ENCODE results near the gene ARIH2.

Gene ARIH2

DNA sequence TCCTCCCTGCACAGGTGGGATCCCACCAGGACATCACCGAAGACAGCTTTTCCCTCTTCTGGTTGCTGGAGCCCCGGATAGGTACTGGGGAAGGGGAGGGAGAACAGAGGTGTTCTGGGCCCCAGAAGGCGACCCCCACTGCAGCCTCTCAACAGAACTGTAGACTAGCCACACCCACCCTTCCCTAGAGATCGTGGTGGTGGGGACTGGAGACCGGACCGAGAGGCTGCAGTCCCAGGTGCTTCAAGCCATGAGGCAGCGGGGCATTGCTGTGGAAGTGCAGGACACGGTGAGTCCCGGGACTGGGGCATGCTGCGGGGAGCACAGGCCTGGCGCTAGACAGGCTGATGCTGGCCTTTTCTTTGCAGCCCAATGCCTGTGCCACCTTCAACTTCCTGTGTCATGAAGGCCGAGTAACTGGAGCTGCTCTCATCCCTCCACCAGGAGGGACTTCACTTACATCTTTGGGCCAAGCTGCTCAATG lies 104.1 kb downstream of the ARIH2 start:
- Mint-ChIP-seq H3K4me3 (peak overlapping the region; percentile 92), H3K4me1 (ENCODE audit: low read depth) (peaks cover 46% of the 10 kb centered on the region), H3K36me3 (peaks cover 9% of the 10 kb centered on the region)

DNA sequence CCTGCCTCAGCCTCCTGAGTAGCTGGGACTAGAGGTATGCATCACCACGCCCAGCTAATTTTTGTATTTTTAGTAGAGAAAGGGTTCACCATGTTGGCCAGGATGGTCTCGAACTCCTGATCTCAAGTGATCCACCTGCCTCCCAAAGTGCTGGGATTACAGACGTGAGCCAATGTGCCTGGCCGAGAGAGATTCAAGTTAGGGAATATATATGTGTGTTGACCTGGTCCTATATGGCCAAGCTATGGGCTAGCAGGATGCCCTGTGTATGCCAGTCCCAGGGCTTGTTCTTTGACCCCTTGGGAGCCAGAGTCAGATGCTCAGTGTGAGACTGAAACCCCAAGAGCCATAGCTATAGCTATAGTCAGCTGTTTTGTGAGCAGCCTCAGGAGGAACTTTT lies 105.1 kb downstream of the ARIH2 start:
- peaks cover 53% of the 10 kb centered on the region for H3K4me1 Mint-ChIP-seq (ENCODE audit: low read depth)
- peaks cover 15% of the 10 kb centered on the region for H3K36me3 Mint-ChIP-seq
- peak overlapping the region; percentile 50 for H3K27ac Mint-ChIP-seq
- peak overlapping the region; percentile 92 for H3K4me3 Mint-ChIP-seq
- H3K27me3 Mint-ChIP-seq: no peaks in the 10 kb centered on the region
- H3K9me3 Mint-ChIP-seq (ENCODE audit: low read depth): no peaks in the 10 kb centered on the region

More for the DNA sequence above, 104.1 kb downstream of the ARIH2 start:
- no peaks in the 10 kb centered on the region for H3K9me3 Mint-ChIP-seq (ENCODE audit: low read depth)
- H3K27me3 Mint-ChIP-seq: no peaks in the 10 kb centered on the region
- H3K27ac Mint-ChIP-seq: peak overlapping the region; percentile 96

- Mint-ChIP-seq H3K27me3 (no peaks in the 10 kb centered on the region), H3K4me1 (ENCODE audit: low read depth) (peaks cover 55% of the 10 kb centered on the region), H3K27ac (peak overlapping the region; percentile 50), H3K36me3 (peaks cover 15% of the 10 kb centered on the region), H3K9me3 (ENCODE audit: low read depth) (no peaks in the 10 kb centered on the region), H3K4me3 (peak overlapping the region; percentile 92)
Measured at GRCh38 chr3:49024449-49024848, 105.8 kb downstream of the ARIH2 start.

DNA sequence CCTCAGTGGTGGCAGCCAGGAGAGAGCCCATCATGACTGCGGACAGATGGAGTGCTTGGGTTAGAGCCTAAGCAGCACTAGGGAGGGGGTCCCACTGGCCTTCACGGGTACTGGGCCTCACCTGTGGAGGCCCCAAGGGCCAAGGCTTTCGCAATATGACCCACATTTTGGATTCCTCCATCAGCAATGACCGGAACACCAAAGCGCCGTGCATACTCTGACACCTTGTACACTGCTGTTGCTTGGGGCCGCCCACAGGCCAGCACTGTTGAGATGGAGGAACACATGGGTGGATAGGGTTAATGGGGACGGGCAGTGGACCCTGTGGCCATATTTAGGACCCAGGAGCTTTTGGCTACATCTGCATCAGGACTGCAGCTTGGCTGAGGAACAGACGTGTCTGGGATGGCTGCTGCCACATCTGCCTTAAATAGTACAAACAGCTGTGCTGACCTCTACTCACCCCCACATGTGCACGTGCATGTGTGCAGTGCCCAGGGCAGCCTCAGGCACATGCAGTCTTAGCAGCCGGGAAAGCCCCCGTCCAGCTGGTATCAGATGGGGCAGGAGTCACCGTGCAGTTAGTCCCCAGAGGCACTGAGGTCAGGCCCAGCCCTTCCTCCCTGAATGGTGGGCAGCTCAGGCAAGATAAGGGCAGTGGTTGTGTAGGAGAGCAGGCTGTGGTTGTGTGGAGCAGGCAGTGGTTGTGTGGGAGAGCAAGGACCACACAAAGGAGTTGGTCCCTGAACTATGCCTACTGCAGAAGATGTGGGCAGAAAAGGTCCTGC lies 106.6 kb downstream of the ARIH2 start:
- peak overlapping the region; percentile 68 for H3K27ac Mint-ChIP-seq
- H3K27me3 Mint-ChIP-seq: no peaks in the 10 kb centered on the region
- H3K4me3 Mint-ChIP-seq: peak overlapping the region; percentile 35
- H3K36me3 Mint-ChIP-seq: peaks cover 15% of the 10 kb centered on the region
- H3K4me1 Mint-ChIP-seq (ENCODE audit: low read depth): peaks cover 54% of the 10 kb centered on the region
- H3K9me3 Mint-ChIP-seq (ENCODE audit: low read depth): no peaks in the 10 kb centered on the region

- H3K36me3 Mint-ChIP-seq: peaks cover 15% of the 10 kb centered on the region
- H3K9me3 Mint-ChIP-seq (ENCODE audit: low read depth): no peaks in the 10 kb centered on the region
- H3K4me3 Mint-ChIP-seq: peak overlapping the region; percentile 84
- H3K27ac Mint-ChIP-seq: peak overlapping the region; percentile 84
- peaks cover 53% of the 10 kb centered on the region for H3K4me1 Mint-ChIP-seq (ENCODE audit: low read depth)
- H3K27me3 Mint-ChIP-seq: no peaks in the 10 kb centered on the region
Measured at GRCh38 chr3:49025793-49026520, 107.3 kb downstream of the ARIH2 start.

DNA sequence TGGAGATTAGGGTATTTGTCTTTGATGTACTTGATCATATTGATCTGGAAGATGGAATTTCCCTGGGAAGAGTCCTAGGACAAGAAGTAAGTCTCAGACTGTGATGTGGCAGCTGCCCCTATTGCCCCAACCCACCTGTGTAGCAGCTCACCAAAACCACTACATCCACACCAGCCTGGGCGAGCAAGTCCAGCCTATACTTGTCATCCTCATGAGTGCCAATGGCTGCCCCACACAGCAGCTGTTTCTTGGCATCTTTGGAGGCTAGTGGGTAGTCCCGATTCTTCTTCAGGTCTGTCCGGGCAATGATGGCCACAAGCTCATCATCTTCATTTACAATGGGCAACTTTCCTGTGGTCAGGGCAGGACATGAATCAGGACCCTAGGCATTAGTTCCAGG lies 107.9 kb downstream of the ARIH2 start:
- peak overlapping the region; percentile 84 for H3K4me3 Mint-ChIP-seq

GRCh38 chr3:49027634-49028033 lies 109.0 kb downstream of the ARIH2 start:
- Mint-ChIP-seq H3K9me3 (ENCODE audit: low read depth) (no peaks in the 10 kb centered on the region), H3K4me3 (peak overlapping the region; percentile 98), H3K4me1 (ENCODE audit: low read depth) (peaks cover 53% of the 10 kb centered on the region), H3K27ac (peak overlapping the region; percentile 99), H3K27me3 (no peaks in the 10 kb centered on the region), H3K36me3 (peaks cover 22% of the 10 kb centered on the region)

More for the DNA sequence above, 107.9 kb downstream of the ARIH2 start:
- Mint-ChIP-seq H3K27me3 (no peaks in the 10 kb centered on the region), H3K36me3 (peaks cover 18% of the 10 kb centered on the region), H3K4me1 (ENCODE audit: low read depth) (peaks cover 53% of the 10 kb centered on the region), H3K27ac (peak overlapping the region; percentile 84), H3K9me3 (ENCODE audit: low read depth) (no peaks in the 10 kb centered on the region)

DNA sequence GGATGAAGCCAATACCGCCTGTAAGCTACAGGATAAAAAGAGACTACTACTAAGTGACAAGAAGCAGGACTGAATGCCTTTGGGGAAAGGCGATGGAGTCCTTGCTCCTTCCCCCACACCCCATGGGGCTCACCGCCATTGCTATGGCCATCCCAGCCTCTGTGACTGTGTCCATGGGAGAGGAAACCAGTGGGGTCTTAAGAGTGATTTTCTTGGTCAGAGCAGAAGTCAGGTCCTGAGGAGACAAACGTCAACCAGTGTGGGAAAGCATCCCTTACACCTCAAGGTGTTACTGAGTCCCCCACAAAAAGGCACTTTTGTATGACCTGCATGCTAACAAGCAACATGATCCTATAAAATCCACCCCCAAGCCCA lies 109.6 kb downstream of the ARIH2 start:
- Mint-ChIP-seq H3K9me3 (ENCODE audit: low read depth) (no peaks in the 10 kb centered on the region), H3K4me1 (ENCODE audit: low read depth) (peaks cover 48% of the 10 kb centered on the region), H3K27me3 (no peaks in the 10 kb centered on the region), H3K27ac (peak overlapping the region; percentile 99), H3K36me3 (peaks cover 20% of the 10 kb centered on the region), H3K4me3 (peak overlapping the region; percentile 98)

GRCh38 chr3:49028673-49029562 lies 110.3 kb downstream of the ARIH2 start, which contains the start of gene IMPDH2:
IMPDH2 (minus strand) TSS chr3:49029398; CDS start chr3:49029350, 48 bp downstream.
- Mint-ChIP-seq H3K4me3 (peak within 1 kb of the TSS; percentile 98), H3K36me3 (peaks cover 20% of the 10 kb centered on the region), H3K27me3 (no peaks in the 10 kb centered on the region)

GRCh38 chr3:49029563-49029884 lies 110.9 kb downstream of the ARIH2 start:
- Mint-ChIP-seq H3K27me3 (no peaks in the 10 kb centered on the region), H3K36me3 (peaks cover 20% of the 10 kb centered on the region), H3K9me3 (ENCODE audit: low read depth) (no peaks in the 10 kb centered on the region), H3K4me1 (ENCODE audit: low read depth) (peaks cover 38% of the 10 kb centered on the region), H3K4me3 (peak overlapping the region; percentile 98), H3K27ac (peak overlapping the region; percentile 99)

More at GRCh38 chr3:49028673-49029562, 110.3 kb downstream of the ARIH2 start, which contains the start of gene IMPDH2:
- Mint-ChIP-seq H3K9me3 (ENCODE audit: low read depth) (no peaks in the 10 kb centered on the region), H3K27ac (peak within 1 kb of the TSS; percentile 99), H3K4me1 (ENCODE audit: low read depth) (peaks cover 43% of the 10 kb centered on the region)

DNA sequence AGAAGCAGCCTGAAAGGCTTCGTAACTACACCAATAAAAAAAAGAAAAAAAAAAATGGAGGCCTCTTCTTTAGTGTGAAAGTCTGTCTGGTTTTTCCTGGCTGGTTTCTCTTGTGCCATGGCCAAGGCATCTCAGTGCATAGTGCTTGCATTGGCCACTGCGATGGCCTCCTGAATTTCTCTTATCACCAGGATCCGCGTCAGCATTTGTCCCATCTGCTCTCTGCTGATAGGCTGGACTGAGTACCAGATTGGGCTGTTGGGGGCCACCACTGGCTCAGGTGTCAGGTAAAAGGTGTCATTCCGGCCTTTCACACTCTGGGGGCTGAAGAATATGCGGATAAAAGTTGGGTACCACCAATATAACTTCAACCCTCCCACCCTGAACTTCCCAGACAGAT lies 111.7 kb downstream of the ARIH2 start:
- H3K4me1 Mint-ChIP-seq (ENCODE audit: low read depth): peaks cover 38% of the 10 kb centered on the region
- H3K27ac Mint-ChIP-seq: no peak overlapping the region
- no peaks in the 10 kb centered on the region for H3K9me3 Mint-ChIP-seq (ENCODE audit: low read depth)
- no peaks in the 10 kb centered on the region for H3K27me3 Mint-ChIP-seq
- H3K36me3 Mint-ChIP-seq: peaks cover 22% of the 10 kb centered on the region
- H3K4me3 Mint-ChIP-seq: no peak overlapping the region

- Mint-ChIP-seq H3K27ac (peak overlapping the region; percentile 64), H3K4me3 (no peak overlapping the region), H3K27me3 (no peaks in the 10 kb centered on the region), H3K9me3 (ENCODE audit: low read depth) (no peaks in the 10 kb centered on the region), H3K4me1 (ENCODE audit: low read depth) (peaks cover 20% of the 10 kb centered on the region), H3K36me3 (peaks cover 15% of the 10 kb centered on the region)
Measured at GRCh38 chr3:49032646-49033304, 114.1 kb downstream of the ARIH2 start.

- no peak overlapping the region for H3K27ac Mint-ChIP-seq
- no peak overlapping the region for H3K4me3 Mint-ChIP-seq
- H3K36me3 Mint-ChIP-seq: peaks cover 9% of the 10 kb centered on the region
- H3K9me3 Mint-ChIP-seq (ENCODE audit: low read depth): no peaks in the 10 kb centered on the region
- no peaks in the 10 kb centered on the region for H3K27me3 Mint-ChIP-seq
- peaks cover 6% of the 10 kb centered on the region for H3K4me1 Mint-ChIP-seq (ENCODE audit: low read depth)
Measured at GRCh38 chr3:49034650-49035049, 116.0 kb downstream of the ARIH2 start.

DNA sequence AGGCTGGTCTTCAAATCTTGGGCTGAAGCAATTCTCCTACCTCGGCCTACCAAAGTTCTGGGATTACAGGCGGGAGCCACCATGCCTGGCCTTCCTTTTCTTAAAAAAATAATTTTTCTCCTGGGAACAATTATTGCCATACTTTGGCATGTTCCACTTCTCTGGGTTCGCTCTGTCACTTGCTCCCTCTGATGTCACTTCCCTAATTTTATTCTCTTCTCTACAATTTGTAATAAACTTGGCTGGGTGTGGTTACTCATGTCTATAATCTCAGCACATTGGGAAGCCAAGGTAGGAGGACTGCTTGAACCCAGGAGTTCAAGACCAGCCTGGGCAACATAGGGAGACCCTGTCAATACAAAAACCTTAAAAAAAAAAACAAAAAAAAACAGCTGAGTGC lies 116.6 kb downstream of the ARIH2 start:
- no peak overlapping the region for H3K4me3 Mint-ChIP-seq
- peaks cover 1% of the 10 kb centered on the region for H3K4me1 Mint-ChIP-seq (ENCODE audit: low read depth)
- H3K27ac Mint-ChIP-seq: no peak overlapping the region
- H3K36me3 Mint-ChIP-seq: peaks cover 9% of the 10 kb centered on the region
- no peaks in the 10 kb centered on the region for H3K9me3 Mint-ChIP-seq (ENCODE audit: low read depth)
- H3K27me3 Mint-ChIP-seq: no peaks in the 10 kb centered on the region

All from activated naive CD8-positive, alpha-beta T cell (primary cell).